ENCODE data around the gene PARK7.
"Not testable (repeated sequence)": the region's sequence is repeated elsewhere in the genome, so short reads cannot be mapped to it uniquely, and the experiment has no call there.

Gene PARK7

GRCh38 chr1:7941437-7941793 is 20.1 kb upstream of the PARK7 start:
- TF ChIP-seq, protein P1, sequence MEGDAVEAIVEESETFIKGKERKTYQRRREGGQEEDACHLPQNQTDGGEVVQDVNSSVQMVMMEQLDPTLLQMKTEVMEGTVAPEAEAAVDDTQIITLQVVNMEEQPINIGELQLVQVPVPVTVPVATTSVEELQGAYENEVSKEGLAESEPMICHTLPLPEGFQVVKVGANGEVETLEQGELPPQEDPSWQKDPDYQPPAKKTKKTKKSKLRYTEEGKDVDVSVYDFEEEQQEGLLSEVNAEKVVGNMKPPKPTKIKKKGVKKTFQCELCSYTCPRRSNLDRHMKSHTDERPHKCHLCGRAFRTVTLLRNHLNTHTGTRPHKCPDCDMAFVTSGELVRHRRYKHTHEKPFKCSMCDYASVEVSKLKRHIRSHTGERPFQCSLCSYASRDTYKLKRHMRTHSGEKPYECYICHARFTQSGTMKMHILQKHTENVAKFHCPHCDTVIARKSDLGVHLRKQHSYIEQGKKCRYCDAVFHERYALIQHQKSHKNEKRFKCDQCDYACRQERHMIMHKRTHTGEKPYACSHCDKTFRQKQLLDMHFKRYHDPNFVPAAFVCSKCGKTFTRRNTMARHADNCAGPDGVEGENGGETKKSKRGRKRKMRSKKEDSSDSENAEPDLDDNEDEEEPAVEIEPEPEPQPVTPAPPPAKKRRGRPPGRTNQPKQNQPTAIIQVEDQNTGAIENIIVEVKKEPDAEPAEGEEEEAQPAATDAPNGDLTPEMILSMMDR (conservative IDR thresholded peaks at IDR 0.05; ENCODE audit: low read depth, low read length): no peak
- no peaks in the 10 kb centered on the region for H4K20me1 ChIP-seq (ENCODE audit: insufficient read depth)
- no peak overlapping the region for H3K4me3 ChIP-seq (IDR thresholded peaks at IDR 0.05; ENCODE audit: insufficient read depth, low read depth, low read length)

DNA sequence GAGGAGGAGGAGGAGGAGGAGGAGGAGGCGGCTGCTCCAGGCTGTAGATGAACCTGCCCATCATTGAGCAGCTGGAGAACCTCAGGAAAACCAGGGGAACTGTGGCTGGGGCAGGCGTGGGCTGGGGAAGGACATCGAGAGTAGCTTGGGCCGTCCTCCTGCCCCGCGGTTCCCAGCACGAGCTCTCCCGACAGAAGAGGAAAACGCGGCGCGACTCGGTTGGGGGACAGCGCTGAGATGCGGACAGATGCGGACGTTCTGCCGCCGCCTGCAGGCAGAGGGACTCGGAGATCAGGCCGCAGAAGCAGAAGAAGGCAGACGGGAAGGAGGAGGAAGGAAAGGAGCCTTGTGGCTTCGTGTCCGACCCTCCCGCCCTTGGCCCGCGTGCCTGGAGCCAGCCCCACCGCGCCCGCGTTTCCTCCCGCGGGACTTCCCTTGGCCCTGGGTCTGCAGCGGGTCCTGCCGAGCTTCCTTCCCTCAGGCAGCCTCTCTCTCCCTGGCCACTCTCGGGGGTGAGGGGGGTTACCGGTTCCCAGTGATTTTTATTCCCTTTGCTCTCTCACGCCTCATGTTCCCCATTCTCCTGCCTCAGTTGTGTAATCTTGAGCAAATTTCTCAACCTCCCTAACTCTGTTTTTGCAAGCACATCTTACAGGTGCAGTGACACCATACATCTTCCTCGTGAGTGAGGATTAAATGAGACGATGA is 19.1 kb upstream of the PARK7 start:
- H3K36me3 ChIP-seq (ENCODE audit: insufficient read depth): no peaks in the 10 kb centered on the region
- TF ChIP-seq, protein P1 (conservative IDR thresholded peaks at IDR 0.05; ENCODE audit: low read depth, low read length): no peak
- H3K9ac ChIP-seq: no peak overlapping the region
- H3K4me3 ChIP-seq (IDR thresholded peaks at IDR 0.05; ENCODE audit: insufficient read depth, low read depth, low read length): no peak overlapping the region
- H3K27me3 ChIP-seq (ENCODE audit: insufficient read depth, low read depth): no peaks in the 10 kb centered on the region
- no peaks in the 10 kb centered on the region for H4K20me1 ChIP-seq (ENCODE audit: insufficient read depth)
- H3K79me2 ChIP-seq (ENCODE audit: insufficient read depth, low read depth): no peaks in the 10 kb centered on the region
- H3K4me2 ChIP-seq: no peak overlapping the region
- H2AFZ ChIP-seq (ENCODE audit: low read depth): no peak overlapping the region; the same call in 1 of the 2 replicates
- H3K27ac ChIP-seq: no peak overlapping the region
- no peaks in the 10 kb centered on the region for H3K4me1 ChIP-seq (ENCODE audit: low read depth, poor library complexity, severe bottlenecking)

More at GRCh38 chr1:7941437-7941793, 20.1 kb upstream of the PARK7 start:
- H2AFZ ChIP-seq (ENCODE audit: low read depth): no peak overlapping the region
- H3K79me2 ChIP-seq (ENCODE audit: insufficient read depth, low read depth): no peaks in the 10 kb centered on the region
- no peaks in the 10 kb centered on the region for H3K27me3 ChIP-seq (ENCODE audit: insufficient read depth, low read depth)
- H3K4me1 ChIP-seq (ENCODE audit: low read depth, poor library complexity, severe bottlenecking): no peaks in the 10 kb centered on the region
- no peak overlapping the region for H3K4me2 ChIP-seq
- no peak overlapping the region for H3K9ac ChIP-seq
- no peak overlapping the region for H3K27ac ChIP-seq
- no peaks in the 10 kb centered on the region for H3K36me3 ChIP-seq (ENCODE audit: insufficient read depth)

DNA sequence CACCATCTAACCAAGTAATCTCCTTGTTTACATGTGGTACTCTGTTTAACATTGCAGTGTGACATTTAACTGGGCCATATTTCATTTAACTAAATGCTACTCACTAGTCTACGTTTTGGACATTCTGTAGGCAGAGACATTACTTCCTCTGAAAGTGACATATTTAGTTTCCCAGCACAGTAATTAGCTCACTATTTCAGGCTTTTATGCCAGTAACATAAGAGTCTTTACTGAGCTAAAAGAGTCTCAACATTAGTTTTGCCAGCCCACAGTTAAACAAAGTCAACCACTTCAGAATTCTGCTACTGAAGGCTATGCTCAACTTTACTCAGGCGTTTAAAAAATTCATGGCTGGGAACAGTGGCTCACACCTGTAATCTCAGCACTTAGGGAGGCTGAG is 18.3 kb upstream of the PARK7 start:
- Histone ChIP-seq H3K27ac (no peak overlapping the region), H3K27me3 (ENCODE audit: insufficient read depth, low read depth) (no peaks in the 10 kb centered on the region), H3K4me3 (IDR thresholded peaks at IDR 0.05; ENCODE audit: insufficient read depth, low read depth, low read length) (no peak overlapping the region), H3K79me2 (ENCODE audit: insufficient read depth, low read depth) (no peaks in the 10 kb centered on the region), H3K9ac (no peak overlapping the region), H3K4me2 (no peak overlapping the region), H3K4me1 (ENCODE audit: low read depth, poor library complexity, severe bottlenecking) (no peaks in the 10 kb centered on the region), H2AFZ (ENCODE audit: low read depth) (peak overlapping the region; percentile 5; the same call in 1 of the 2 replicates), H3K36me3 (ENCODE audit: insufficient read depth) (no peaks in the 10 kb centered on the region), H4K20me1 (ENCODE audit: insufficient read depth) (no peaks in the 10 kb centered on the region)
- TF ChIP-seq, protein P1 (conservative IDR thresholded peaks at IDR 0.05; ENCODE audit: low read depth, low read length): no peak

DNA sequence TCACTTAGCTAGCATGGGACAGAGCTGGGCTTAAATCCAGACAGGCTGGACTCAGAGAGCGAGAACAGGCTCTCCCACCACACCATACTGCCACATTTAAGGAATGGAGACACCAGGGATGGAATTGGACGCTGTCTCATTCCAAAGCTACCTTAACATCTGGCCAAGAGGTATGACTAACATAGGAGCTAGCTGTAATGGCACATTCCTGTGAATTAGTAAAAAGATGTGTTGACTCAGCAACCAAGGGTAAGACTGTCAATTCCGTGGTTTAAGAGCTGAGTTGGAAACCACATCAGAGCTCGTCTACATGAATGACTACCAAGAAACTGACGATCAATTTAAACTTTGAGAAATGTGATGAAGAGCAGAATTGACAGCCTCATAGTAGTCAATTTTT is 12.6 kb upstream of the PARK7 start:
- TF ChIP-seq, protein P1 (conservative IDR thresholded peaks at IDR 0.05; ENCODE audit: low read depth, low read length): no peak
- Histone ChIP-seq H3K36me3 (ENCODE audit: insufficient read depth) (no peaks in the 10 kb centered on the region), H3K27ac (no peak overlapping the region)

GRCh38 chr1:7952791-7953190 is 8.7 kb upstream of the PARK7 start:
- not testable (repeated sequence) for H3K27ac ChIP-seq; H4K20me1 ChIP-seq (ENCODE audit: insufficient read depth); H3K27me3 ChIP-seq (ENCODE audit: insufficient read depth, low read depth); H2AFZ ChIP-seq (ENCODE audit: low read depth); H3K9ac ChIP-seq; H3K4me3 ChIP-seq (IDR thresholded peaks at IDR 0.05; ENCODE audit: insufficient read depth, low read depth, low read length); H3K4me2 ChIP-seq; H3K36me3 ChIP-seq (ENCODE audit: insufficient read depth); H3K79me2 ChIP-seq (ENCODE audit: insufficient read depth, low read depth); H3K4me1 ChIP-seq (ENCODE audit: low read depth, poor library complexity, severe bottlenecking)

More for the DNA sequence above, 12.6 kb upstream of the PARK7 start:
- H3K4me2 ChIP-seq: no peak overlapping the region
- no peak overlapping the region for H3K9ac ChIP-seq
- no peak overlapping the region for H2AFZ ChIP-seq (ENCODE audit: low read depth)
- H3K4me3 ChIP-seq (IDR thresholded peaks at IDR 0.05; ENCODE audit: insufficient read depth, low read depth, low read length): no peak overlapping the region
- H4K20me1 ChIP-seq (ENCODE audit: insufficient read depth): no peaks in the 10 kb centered on the region
- no peaks in the 10 kb centered on the region for H3K79me2 ChIP-seq (ENCODE audit: insufficient read depth, low read depth)
- H3K4me1 ChIP-seq (ENCODE audit: low read depth, poor library complexity, severe bottlenecking): no peaks in the 10 kb centered on the region
- H3K27me3 ChIP-seq (ENCODE audit: insufficient read depth, low read depth): no peaks in the 10 kb centered on the region

All from KMS-11 (cell line).